K562 (cell line): Measurements from ENCODE around the gene CDC26. TPM values are rescaled to one million over a fixed set of nuclear protein-coding genes. Genes with fewer than 3 reads are reported as not detected.

ENCODE experiments used
- CCAR2 ChIP-seq: fragments of 200-400 bp; formaldehyde crosslinking; IDR thresholded peaks from 2 replicates; pipeline ENCODE4 v1.6.1; 2017; ENCODE audit warnings: mild to moderate bottlenecking, low read depth, low read length
- CHD1 ChIP-seq: fragments of 200-600 bp; sonication (generic); IDR thresholded peaks from one replicate; pipeline ENCODE4 v1.6.1; 2012; ENCODE audit warnings: mild to moderate bottlenecking, moderate library complexity, low read length, inconsistent platforms
- ELF2 ChIP-seq: fragments of 250-450 bp; sonication (Bioruptor Pico); IDR thresholded peaks from 2 replicates; pipeline ENCODE4 v1.5.0; 2021; ENCODE audit warnings: mild to moderate bottlenecking
- MTA3 ChIP-seq: fragments of 450-650 bp; formaldehyde crosslinking; IDR thresholded peaks from 2 replicates; pipeline ENCODE4 v1.6.1; 2017; ENCODE audit warnings: mild to moderate bottlenecking, borderline replicate concordance
- NCOR1 ChIP-seq: fragments of 450-650 bp; IDR thresholded peaks from 2 replicates; pipeline ENCODE4 v1.6.1; 2016; ENCODE audit warnings: mild to moderate bottlenecking, moderate library complexity
- POLR2AphosphoS2 ChIP-seq: IDR thresholded peaks from 2 replicates; pipeline ENCODE4 v1.6.1; 2012; ENCODE audit warnings: low read length, improper control_type of control experiment
- PPARD ChIP-seq: fragments of 250-450 bp; sonication (Bioruptor Pico); IDR thresholded peaks from 2 replicates; pipeline ENCODE4 v1.8.0; 2022; ENCODE audit warnings: inconsistent platforms, mild to moderate bottlenecking, moderate library complexity
- TAF9B ChIP-seq: fragments of 450-650 bp; IDR thresholded peaks from 2 replicates; pipeline ENCODE4 v1.6.1; 2018; ENCODE audit warnings: mild to moderate bottlenecking; ENCODE audit not compliant: partially characterized antibody
- ZNF133 ChIP-seq: fragments of 250-450 bp; sonication (Bioruptor Pico); IDR thresholded peaks from 2 replicates; pipeline ENCODE4 v1.4.0; 2020; ENCODE audit warnings: mild to moderate bottlenecking
- polyA plus RNA-seq, 8 experiments: library from polyadenylated mRNA; depleted of rRNA in 4 of 8; stranded (reverse) in 5 of 8; unstranded in 3 of 8; fragments of >200 nt; fragmentation: Nextera tagmentation in 2 of 8; fragmentation: Illumina TruSeq in 1 of 8; extraction: Ambion mirVana in 2 of 8; extraction: Trizol in 1 of 8; gene quantifications; 2 replicates each; pipeline versions ENCODE4 v1.2.1 to v1.2.3, GENCODE V29; 2011 to 2014; ENCODE audit warnings: inconsistent platforms in 1 of 8, missing spikeins in 1 of 8
- total RNA-seq, 7 experiments: library from RNA; depleted of rRNA in 6 of 7; stranded (reverse); fragments of >200 nt in 6 of 7; fragmentation: Illumina TruSeq in 2 of 7; extraction: Trizol in 2 of 7; gene quantifications; 2 replicates each; pipeline versions ENCODE4 v1.2.1 to v1.2.3, GENCODE V29; 2011 to 2021; ENCODE audit warnings: low replicate concordance in 1 of 7
- TF ChIP-seq, protein P1 (sequence below): sonication (generic); formaldehyde crosslinking; IDR thresholded peaks from 2 replicates; pipeline ENCODE4 v1.8.1; 2022; ENCODE audit warnings: missing genetic modification reagents
- TF ChIP-seq, protein P2 (sequence below), 2 experiments: fragments of 450-650 bp in 1 of 2; sonication (generic) in 1 of 2; formaldehyde crosslinking in 1 of 2; IDR thresholded peaks in 1 of 2; conservative IDR thresholded peaks in 1 of 2; 2 replicates each; pipeline versions ENCODE4 v1.6.1 to v1.8.1; 2016 to 2023; ENCODE audit warnings: mild to moderate bottlenecking in 2 of 2, moderate library complexity in 2 of 2, inconsistent platforms in 1 of 2, missing genetic modification reagents in 1 of 2
- TF ChIP-seq, protein P3 (sequence below): fragments of 450-650 bp; IDR thresholded peaks from 2 replicates; pipeline ENCODE4 v1.6.1; 2017; ENCODE audit warnings: mild to moderate bottlenecking, moderate library complexity
- TF ChIP-seq, protein P4 (sequence below): sonication (generic); IDR thresholded peaks from 2 replicates; pipeline ENCODE4 v1.6.1; 2016
- TF ChIP-seq, protein P5 (sequence below): sonication (generic); formaldehyde crosslinking; IDR thresholded peaks from 2 replicates; pipeline ENCODE4 v1.8.0; 2022; ENCODE audit warnings: missing genetic modification reagents, mild to moderate bottlenecking, moderate library complexity, borderline replicate concordance
- TF ChIP-seq, protein P6 (sequence below), 3 experiments: IDR thresholded peaks in 2 of 3; conservative IDR thresholded peaks in 1 of 3; 2 replicates each; pipeline ENCODE4 v1.5.1; 2011 to 2012; ENCODE audit warnings: low read length in 3 of 3, mild to moderate bottlenecking in 3 of 3, control low read depth in 2 of 3, improper control_type of control experiment in 1 of 3, inconsistent platforms in 1 of 3, low read depth in 1 of 3, mixed read lengths in 1 of 3, moderate library complexity in 1 of 3; ENCODE audit not compliant: insufficient read depth in 2 of 3
- TF ChIP-seq, protein P7 (sequence below): conservative IDR thresholded peaks from 2 replicates; pipeline ENCODE4 v1.6.1; 2011; ENCODE audit warnings: low read depth, mild to moderate bottlenecking, low read length; ENCODE audit not compliant: control insufficient read depth

CDC26 gene
- total and polyA plus RNA-seq, 9 of the 15 experiments (the other 6 are each of a cell fraction or from before 2014, with no cell fraction given), result 33.0 to 147 (median 60.0) TPM

DNA sequence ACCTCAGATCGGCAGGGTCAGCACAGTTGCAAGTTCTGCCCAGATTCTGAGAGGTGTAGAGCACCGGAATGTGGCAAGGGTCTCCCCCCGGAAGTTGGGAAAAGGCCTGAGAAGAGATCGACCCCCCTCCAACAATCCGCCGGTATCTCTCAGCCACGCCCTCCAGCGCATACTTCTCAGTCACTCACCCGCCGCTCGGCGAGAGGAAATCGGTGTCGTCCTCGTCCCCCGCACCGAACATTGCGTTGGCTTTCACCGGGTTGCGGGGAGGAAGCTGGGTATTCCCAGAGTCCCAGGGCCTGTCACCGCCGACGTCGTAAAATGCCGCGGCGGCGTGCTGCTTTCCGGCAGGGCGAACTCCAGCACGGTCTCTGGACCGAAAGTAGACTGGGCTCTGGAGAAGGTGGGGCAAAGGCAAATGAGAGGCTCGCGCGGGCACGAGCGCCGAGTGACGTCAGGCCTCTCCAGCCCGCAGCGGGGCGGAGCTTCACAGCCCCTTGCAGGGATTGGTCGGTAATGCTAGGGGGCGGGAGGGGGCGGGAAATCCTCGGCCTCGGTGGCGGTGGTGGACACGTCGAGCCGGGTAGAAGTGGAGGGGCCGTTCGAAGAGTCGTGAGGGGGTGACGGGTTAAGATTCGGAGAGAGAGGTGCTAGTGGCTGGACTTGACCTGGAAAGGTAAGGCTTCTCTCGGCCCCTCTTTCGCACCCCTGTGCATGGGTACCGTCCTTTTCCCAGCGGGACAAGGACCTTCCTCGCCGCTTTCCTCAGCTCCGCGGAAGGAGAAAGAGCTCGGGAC lies 54.2 kb downstream of the CDC26 start, which contains the start of the genes FKBP15 and SLC31A1 (continued):
- TF ChIP-seq PPARD (CRISPR knock-in tag) (no peak), TAF9B (peak; percentile 18), ELF2 (CRISPR knock-in tag) (no peak), POLR2AphosphoS2 (no peak), CCAR2 (no peak), CHD1 (no peak), MTA3 (0 out of 2 replicates have a peak, but pooled peaks have one; percentile 50), NCOR1 (no peak), ZNF133 (CRISPR knock-in tag) (no peak)
- TF ChIP-seq, protein P1, sequence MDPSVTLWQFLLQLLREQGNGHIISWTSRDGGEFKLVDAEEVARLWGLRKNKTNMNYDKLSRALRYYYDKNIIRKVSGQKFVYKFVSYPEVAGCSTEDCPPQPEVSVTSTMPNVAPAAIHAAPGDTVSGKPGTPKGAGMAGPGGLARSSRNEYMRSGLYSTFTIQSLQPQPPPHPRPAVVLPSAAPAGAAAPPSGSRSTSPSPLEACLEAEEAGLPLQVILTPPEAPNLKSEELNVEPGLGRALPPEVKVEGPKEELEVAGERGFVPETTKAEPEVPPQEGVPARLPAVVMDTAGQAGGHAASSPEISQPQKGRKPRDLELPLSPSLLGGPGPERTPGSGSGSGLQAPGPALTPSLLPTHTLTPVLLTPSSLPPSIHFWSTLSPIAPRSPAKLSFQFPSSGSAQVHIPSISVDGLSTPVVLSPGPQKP, result no peak
- TF ChIP-seq, protein P2, sequence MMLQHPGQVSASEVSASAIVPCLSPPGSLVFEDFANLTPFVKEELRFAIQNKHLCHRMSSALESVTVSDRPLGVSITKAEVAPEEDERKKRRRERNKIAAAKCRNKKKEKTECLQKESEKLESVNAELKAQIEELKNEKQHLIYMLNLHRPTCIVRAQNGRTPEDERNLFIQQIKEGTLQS (IDR thresholded peaks at IDR 0.05), result peak; percentile 85
- TF ChIP-seq, protein P2 (CRISPR knock-in tag; conservative IDR thresholded peaks at IDR 0.05), result no peak
- TF ChIP-seq, protein P3, sequence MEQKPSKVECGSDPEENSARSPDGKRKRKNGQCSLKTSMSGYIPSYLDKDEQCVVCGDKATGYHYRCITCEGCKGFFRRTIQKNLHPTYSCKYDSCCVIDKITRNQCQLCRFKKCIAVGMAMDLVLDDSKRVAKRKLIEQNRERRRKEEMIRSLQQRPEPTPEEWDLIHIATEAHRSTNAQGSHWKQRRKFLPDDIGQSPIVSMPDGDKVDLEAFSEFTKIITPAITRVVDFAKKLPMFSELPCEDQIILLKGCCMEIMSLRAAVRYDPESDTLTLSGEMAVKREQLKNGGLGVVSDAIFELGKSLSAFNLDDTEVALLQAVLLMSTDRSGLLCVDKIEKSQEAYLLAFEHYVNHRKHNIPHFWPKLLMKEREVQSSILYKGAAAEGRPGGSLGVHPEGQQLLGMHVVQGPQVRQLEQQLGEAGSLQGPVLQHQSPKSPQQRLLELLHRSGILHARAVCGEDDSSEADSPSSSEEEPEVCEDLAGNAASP, result no peak
- TF ChIP-seq, protein P4, sequence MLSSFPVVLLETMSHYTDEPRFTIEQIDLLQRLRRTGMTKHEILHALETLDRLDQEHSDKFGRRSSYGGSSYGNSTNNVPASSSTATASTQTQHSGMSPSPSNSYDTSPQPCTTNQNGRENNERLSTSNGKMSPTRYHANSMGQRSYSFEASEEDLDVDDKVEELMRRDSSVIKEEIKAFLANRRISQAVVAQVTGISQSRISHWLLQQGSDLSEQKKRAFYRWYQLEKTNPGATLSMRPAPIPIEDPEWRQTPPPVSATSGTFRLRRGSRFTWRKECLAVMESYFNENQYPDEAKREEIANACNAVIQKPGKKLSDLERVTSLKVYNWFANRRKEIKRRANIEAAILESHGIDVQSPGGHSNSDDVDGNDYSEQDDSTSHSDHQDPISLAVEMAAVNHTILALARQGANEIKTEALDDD, result no peak
- TF ChIP-seq, protein P5, sequence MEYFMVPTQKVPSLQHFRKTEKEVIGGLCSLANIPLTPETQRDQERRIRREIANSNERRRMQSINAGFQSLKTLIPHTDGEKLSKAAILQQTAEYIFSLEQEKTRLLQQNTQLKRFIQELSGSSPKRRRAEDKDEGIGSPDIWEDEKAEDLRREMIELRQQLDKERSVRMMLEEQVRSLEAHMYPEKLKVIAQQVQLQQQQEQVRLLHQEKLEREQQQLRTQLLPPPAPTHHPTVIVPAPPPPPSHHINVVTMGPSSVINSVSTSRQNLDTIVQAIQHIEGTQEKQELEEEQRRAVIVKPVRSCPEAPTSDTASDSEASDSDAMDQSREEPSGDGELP (CRISPR knock-in tag), result peak; percentile 50; the same call in 1 of the 2 replicates
- TF ChIP-seq, protein P6, sequence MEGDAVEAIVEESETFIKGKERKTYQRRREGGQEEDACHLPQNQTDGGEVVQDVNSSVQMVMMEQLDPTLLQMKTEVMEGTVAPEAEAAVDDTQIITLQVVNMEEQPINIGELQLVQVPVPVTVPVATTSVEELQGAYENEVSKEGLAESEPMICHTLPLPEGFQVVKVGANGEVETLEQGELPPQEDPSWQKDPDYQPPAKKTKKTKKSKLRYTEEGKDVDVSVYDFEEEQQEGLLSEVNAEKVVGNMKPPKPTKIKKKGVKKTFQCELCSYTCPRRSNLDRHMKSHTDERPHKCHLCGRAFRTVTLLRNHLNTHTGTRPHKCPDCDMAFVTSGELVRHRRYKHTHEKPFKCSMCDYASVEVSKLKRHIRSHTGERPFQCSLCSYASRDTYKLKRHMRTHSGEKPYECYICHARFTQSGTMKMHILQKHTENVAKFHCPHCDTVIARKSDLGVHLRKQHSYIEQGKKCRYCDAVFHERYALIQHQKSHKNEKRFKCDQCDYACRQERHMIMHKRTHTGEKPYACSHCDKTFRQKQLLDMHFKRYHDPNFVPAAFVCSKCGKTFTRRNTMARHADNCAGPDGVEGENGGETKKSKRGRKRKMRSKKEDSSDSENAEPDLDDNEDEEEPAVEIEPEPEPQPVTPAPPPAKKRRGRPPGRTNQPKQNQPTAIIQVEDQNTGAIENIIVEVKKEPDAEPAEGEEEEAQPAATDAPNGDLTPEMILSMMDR (IDR thresholded peaks at IDR 0.05 in 2 of 3, conservative IDR thresholded peaks at IDR 0.05 in 1 of 3; ENCODE audit: insufficient read depth in 2 of 3, low read depth in 1 of 3, low read length in 3 of 3), result no peak
- TF ChIP-seq, protein P7, sequence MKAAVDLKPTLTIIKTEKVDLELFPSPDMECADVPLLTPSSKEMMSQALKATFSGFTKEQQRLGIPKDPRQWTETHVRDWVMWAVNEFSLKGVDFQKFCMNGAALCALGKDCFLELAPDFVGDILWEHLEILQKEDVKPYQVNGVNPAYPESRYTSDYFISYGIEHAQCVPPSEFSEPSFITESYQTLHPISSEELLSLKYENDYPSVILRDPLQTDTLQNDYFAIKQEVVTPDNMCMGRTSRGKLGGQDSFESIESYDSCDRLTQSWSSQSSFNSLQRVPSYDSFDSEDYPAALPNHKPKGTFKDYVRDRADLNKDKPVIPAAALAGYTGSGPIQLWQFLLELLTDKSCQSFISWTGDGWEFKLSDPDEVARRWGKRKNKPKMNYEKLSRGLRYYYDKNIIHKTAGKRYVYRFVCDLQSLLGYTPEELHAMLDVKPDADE, result 0 out of 2 replicates have a peak, but pooled peaks have one; percentile 47
